ENCODE data around the gene RPS6KB2. TPM values are rescaled to one million over a fixed set of nuclear protein-coding genes. Genes with fewer than 3 reads are reported as not detected.

Gene RPS6KB2
- total RNA-seq, 4 donors from 2014 or later, result 25.6 to 45.0 (median 30.7) TPM

GRCh38 chr11:67482827-67483798 lies 54.8 kb downstream of the RPS6KB2 start, which contains the start of gene AIP:
Gene AIP (plus strand): TSS chr11:67483026. CDS start chr11:67483159, 133 bp downstream.
- Histone ChIP-seq H3K27ac (peak within 1 kb of the TSS; percentile 86 to 94), H3K9me3 (no peaks in the 10 kb centered on the region), H3K36me3 (no peaks in the 10 kb centered on the region), H3K27me3 (no peaks in the 10 kb centered on the region), H3K4me3 (peak within 1 kb of the TSS; percentile 48 to 65), H3K4me1 (peaks cover 0 to 5% of the 10 kb centered on the region in 2 donors)
- peak in 2 of 4 experiments; percentile 19 to 43 for TF ChIP-seq CTCF (IDR thresholded peaks at IDR 0.05)
- peak; percentile 43 to 63 for TF ChIP-seq POLR2A (IDR thresholded peaks at IDR 0.05)
- intact Hi-C loops (cut with DNase I; ENCODE audit: low total_unique reads), result no loop called here
- DNase-seq, result peak; percentile 97 to 98

- H3K4me3 ChIP-seq, result peak overlapping the region; percentile 48 to 65
- intact Hi-C loops (cut with DNase I; ENCODE audit: low total_unique reads), result no loop called here
- peaks cover 0 to 5% of the 10 kb centered on the region in 2 donors for H3K4me1 ChIP-seq
- H3K36me3 ChIP-seq, result no peaks in the 10 kb centered on the region
- TF ChIP-seq POLR2A (IDR thresholded peaks at IDR 0.05), result no peak
- no peaks in the 10 kb centered on the region for H3K27me3 ChIP-seq
- DNase-seq, result no peak
- peak overlapping the region; percentile 86 to 94 for H3K27ac ChIP-seq
- no peaks in the 10 kb centered on the region for H3K9me3 ChIP-seq
These were observed 55.8 kb downstream of the RPS6KB2 start for GRCh38 chr11:67483831-67484665.

- Histone ChIP-seq H3K27me3 (no peaks in the 10 kb centered on the region), H3K27ac (no peak overlapping the region), H3K4me1 (peaks cover 0 to 5% of the 10 kb centered on the region in 2 donors), H3K36me3 (no peaks in the 10 kb centered on the region), H3K4me3 (no peak overlapping the region), H3K9me3 (no peaks in the 10 kb centered on the region)
- DNase-seq, result no peak
- no peak for TF ChIP-seq CTCF (IDR thresholded peaks at IDR 0.05)
- no peak for TF ChIP-seq POLR2A (IDR thresholded peaks at IDR 0.05)
- intact Hi-C loops (cut with DNase I; ENCODE audit: low total_unique reads), result no loop called here
These were observed 56.6 kb downstream of the RPS6KB2 start for GRCh38 chr11:67484847-67485311.

Small RNA genes lying within 50 kb of the gene (small RNA-seq; reads per million reads assigned to genes)
- gene RNU6-1238P, result not detected

Other genes with a start within 250 kb of the RPS6KB2 start
- gene GRK2, start 162.0 kb upstream of the RPS6KB2 start, total RNA-seq, result 10 to 100 TPM; 25.0 to 93.8 (median 64.2) TPM
- gene ANKRD13D, start 139.2 kb upstream of the RPS6KB2 start, total RNA-seq, result 10 to 100 TPM in 3 of 4 donors, 1 to 10 TPM in 1; 7.4 to 63.7 (median 22.5) TPM
- gene SSH3, start 125.0 kb upstream of the RPS6KB2 start, total RNA-seq, result 10 to 100 TPM in 3 of 4 donors, 1 to 10 TPM in 1; 7.7 to 48.8 (median 19.1) TPM
- gene POLD4, start 74.9 kb upstream of the RPS6KB2 start, total RNA-seq, result 10 to 100 TPM in 3 of 4 donors, 1 to 10 TPM in 1; 8.7 to 65.6 (median 31.3) TPM
- gene CLCF1, start 54.9 kb upstream of the RPS6KB2 start, total RNA-seq, result 10 to 100 TPM in 1 of 4 donors, 1 to 10 TPM in 2, under 1 TPM in 1; 0.77 to 19.3 (median 7.4) TPM
- gene RAD9A, start 36.5 kb upstream of the RPS6KB2 start, total RNA-seq, result 10 to 100 TPM in 2 of 4 donors, 1 to 10 TPM in 2; 2.6 to 37.3 (median 11.6) TPM
- 100 to 1,000 TPM in 1 of 4 donors, 10 to 100 TPM in 3; 15.9 to 180 (median 77.1) TPM for gene PPP1CA, start 26.6 kb upstream of the RPS6KB2 start, total RNA-seq
- 1 to 10 TPM in 2 of 4 donors, not detected in 2; 1.3 to 2.5 TPM for gene TBC1D10C, start 24.4 kb upstream of the RPS6KB2 start, total RNA-seq
- 1 to 10 TPM in 1 of 4 donors, under 1 TPM in 1, not detected in 2; 0.76 to 3.3 TPM for gene CARNS1, start 12.8 kb upstream of the RPS6KB2 start, total RNA-seq
- gene PTPRCAP, start 9.2 kb downstream of the RPS6KB2 start, total RNA-seq, result 1 to 10 TPM in 3 of 4 donors, under 1 TPM in 1; 0.29 to 5.0 (median 1.9) TPM
- 10 to 100 TPM; 34.7 to 79.2 (median 69.0) TPM for gene CORO1B, start 15.0 kb downstream of the RPS6KB2 start, total RNA-seq
- gene GPR152, start 24.2 kb downstream of the RPS6KB2 start, total RNA-seq, result not detected
- gene CABP4, start 26.9 kb downstream of the RPS6KB2 start, total RNA-seq, result 1 to 10 TPM in 1 of 4 donors, under 1 TPM in 1, not detected in 2; 0.67 to 1.9 TPM
- 10 to 100 TPM in 3 of 4 donors, 1 to 10 TPM in 1; 6.9 to 59.5 (median 36.0) TPM for gene TMEM134, start 40.8 kb downstream of the RPS6KB2 start, total RNA-seq
- gene AIP, start 54.5 kb downstream of the RPS6KB2 start, total RNA-seq, result 100 to 1,000 TPM in 1 of 4 donors, 10 to 100 TPM in 3; 52.9 to 131 (median 85.5) TPM
- 10 to 100 TPM in 3 of 4 donors, 1 to 10 TPM in 1; 7.9 to 89.7 (median 15.2) TPM for gene PITPNM1, start 76.9 kb downstream of the RPS6KB2 start, total RNA-seq
- 10 to 100 TPM in 1 of 4 donors, 1 to 10 TPM in 3; 2.1 to 28.7 (median 6.9) TPM for gene CDK2AP2, start 79.7 kb downstream of the RPS6KB2 start, total RNA-seq
- gene CABP2, start 95.0 kb downstream of the RPS6KB2 start, total RNA-seq, result not detected
- gene GSTP1, start 155.3 kb downstream of the RPS6KB2 start, total RNA-seq, result 100 to 1,000 TPM; 410 to 885 (median 651) TPM
- 100 to 1,000 TPM in 3 of 4 donors, 10 to 100 TPM in 1; 75.6 to 207 (median 142) TPM for gene NDUFV1, start 178.4 kb downstream of the RPS6KB2 start, total RNA-seq
- gene NUDT8, start 201.4 kb downstream of the RPS6KB2 start, total RNA-seq, result 1 to 10 TPM in 2 of 4 donors, not detected in 2; 3.5 to 7.6 TPM
- not detected for gene TBX10, start 211.3 kb downstream of the RPS6KB2 start, total RNA-seq
- not detected for gene ACY3, start 222.2 kb downstream of the RPS6KB2 start, total RNA-seq
- gene ALDH3B2, start 246.1 kb downstream of the RPS6KB2 start, total RNA-seq, result 1 to 10 TPM in 1 of 4 donors, not detected in 3; 1.2 TPM

Data from uterus (tissue), 4 donors.